ENCODE data around the gene CLEC16A.

Gene CLEC16A

GRCh38 chr16:11007714-11008280 is 63.4 kb downstream of the CLEC16A start:
- TF ChIP-seq POLR2A (IDR thresholded peaks at IDR 0.05; ENCODE audit: low read depth, low read length) (no peak), TAF1 (IDR thresholded peaks at IDR 0.05; ENCODE audit: low read depth, low read length) (no peak), SPI1 (IDR thresholded peaks at IDR 0.05; ENCODE audit: low read depth, low read length) (no peak), POLR2AphosphoS5 (IDR thresholded peaks at IDR 0.05; ENCODE audit: low read depth, low read length) (no peak), PAX5 (IDR thresholded peaks at IDR 0.05; ENCODE audit: insufficient read depth, low read length, severe bottlenecking) (no peak), POU2F2 (IDR thresholded peaks at IDR 0.05; ENCODE audit: low read depth, low read length) (no peak)
- FAIRE-seq (no peak), DNase-seq (ENCODE audit: insufficient read length, low spot score) (no peak)

- FAIRE-seq (no peak), DNase-seq (ENCODE audit: insufficient read length, low spot score) (no peak)
- TF ChIP-seq PAX5 (IDR thresholded peaks at IDR 0.05; ENCODE audit: insufficient read depth, low read length, severe bottlenecking) (no peak), TAF1 (IDR thresholded peaks at IDR 0.05; ENCODE audit: low read depth, low read length) (no peak), POLR2AphosphoS5 (IDR thresholded peaks at IDR 0.05; ENCODE audit: low read depth, low read length) (no peak), POU2F2 (IDR thresholded peaks at IDR 0.05; ENCODE audit: low read depth, low read length) (no peak), SPI1 (IDR thresholded peaks at IDR 0.05; ENCODE audit: low read depth, low read length) (no peak), POLR2A (IDR thresholded peaks at IDR 0.05; ENCODE audit: low read depth, low read length) (no peak)
These were observed 64.8 kb downstream of the CLEC16A start for GRCh38 chr16:11009027-11009755.

- DNase-seq (ENCODE audit: insufficient read length, low spot score) (no peak), FAIRE-seq (no peak)
- TF ChIP-seq SPI1 (IDR thresholded peaks at IDR 0.05; ENCODE audit: low read depth, low read length) (no peak), POLR2AphosphoS5 (IDR thresholded peaks at IDR 0.05; ENCODE audit: low read depth, low read length) (no peak), POU2F2 (IDR thresholded peaks at IDR 0.05; ENCODE audit: low read depth, low read length) (no peak), POLR2A (IDR thresholded peaks at IDR 0.05; ENCODE audit: low read depth, low read length) (no peak)
These were observed 66.3 kb downstream of the CLEC16A start for GRCh38 chr16:11010575-11011221.

GRCh38 chr16:11011326-11011725 is 67.0 kb downstream of the CLEC16A start:
- FAIRE-seq (no peak), DNase-seq (ENCODE audit: insufficient read length, low spot score) (no peak)
- no peak for TF ChIP-seq PAX5 (IDR thresholded peaks at IDR 0.05; ENCODE audit: insufficient read depth, low read length, severe bottlenecking)
- no peak for TF ChIP-seq TAF1 (IDR thresholded peaks at IDR 0.05; ENCODE audit: low read depth, low read length)
- no peak for TF ChIP-seq POU2F2 (IDR thresholded peaks at IDR 0.05; ENCODE audit: low read depth, low read length)
- no peak for TF ChIP-seq POLR2A (IDR thresholded peaks at IDR 0.05; ENCODE audit: low read depth, low read length)
- no peak for TF ChIP-seq POLR2AphosphoS5 (IDR thresholded peaks at IDR 0.05; ENCODE audit: low read depth, low read length)
- TF ChIP-seq SPI1 (IDR thresholded peaks at IDR 0.05; ENCODE audit: low read depth, low read length): no peak

DNA sequence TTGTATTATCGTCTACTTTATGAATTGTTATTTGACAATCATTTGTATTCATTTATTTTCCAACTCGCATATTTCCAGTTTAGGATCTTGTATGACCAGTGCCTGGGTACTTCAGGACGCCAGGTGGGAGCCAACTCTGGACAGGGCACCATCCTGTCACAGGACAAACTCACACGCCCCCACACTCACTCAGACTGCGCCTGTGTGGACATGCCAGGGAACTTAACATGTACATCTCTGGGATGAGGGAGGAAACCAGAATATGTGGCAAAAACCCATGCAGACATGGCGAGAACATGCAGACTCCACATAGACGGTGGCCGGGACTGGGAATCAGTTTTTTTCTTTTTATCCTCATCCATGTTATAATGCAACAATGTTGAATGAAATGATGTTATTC is 68.5 kb downstream of the CLEC16A start:
- FAIRE-seq (no peak), DNase-seq (ENCODE audit: insufficient read length, low spot score) (no peak)
- no peak for TF ChIP-seq TAF1 (IDR thresholded peaks at IDR 0.05; ENCODE audit: low read depth, low read length)
- no peak for TF ChIP-seq POLR2A (IDR thresholded peaks at IDR 0.05; ENCODE audit: low read depth, low read length)
- TF ChIP-seq POU2F2 (IDR thresholded peaks at IDR 0.05; ENCODE audit: low read depth, low read length): no peak
- TF ChIP-seq POLR2AphosphoS5 (IDR thresholded peaks at IDR 0.05; ENCODE audit: low read depth, low read length): no peak

- no peak for FAIRE-seq
- TF ChIP-seq POLR2A (IDR thresholded peaks at IDR 0.05; ENCODE audit: low read depth, low read length) (no peak), POU2F2 (IDR thresholded peaks at IDR 0.05; ENCODE audit: low read depth, low read length) (no peak), SPI1 (IDR thresholded peaks at IDR 0.05; ENCODE audit: low read depth, low read length) (no peak), POLR2AphosphoS5 (IDR thresholded peaks at IDR 0.05; ENCODE audit: low read depth, low read length) (no peak), TAF1 (IDR thresholded peaks at IDR 0.05; ENCODE audit: low read depth, low read length) (no peak), PAX5 (IDR thresholded peaks at IDR 0.05; ENCODE audit: insufficient read depth, low read length, severe bottlenecking) (no peak)
These were observed 69.8 kb downstream of the CLEC16A start for GRCh38 chr16:11014136-11014535.

DNA sequence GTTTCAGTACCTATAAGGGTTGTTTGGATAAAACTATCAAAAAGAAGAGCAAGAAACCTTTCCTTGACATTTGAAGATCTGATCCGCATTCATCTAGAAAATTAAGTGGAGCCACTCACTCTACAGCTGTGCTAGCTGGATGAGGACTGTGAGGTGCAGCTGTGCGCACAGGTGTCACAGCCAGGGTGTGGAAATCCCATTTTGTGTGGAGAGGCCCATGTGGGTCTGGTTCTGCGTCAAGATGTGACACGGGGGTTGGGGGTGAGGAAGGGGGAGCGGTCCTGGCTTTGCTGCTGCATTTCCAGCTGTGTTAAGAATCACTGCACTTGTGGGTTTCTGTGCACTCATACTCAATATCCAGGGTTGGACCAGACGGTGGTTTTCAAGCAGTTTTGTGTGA is 70.7 kb downstream of the CLEC16A start:
- no peak for FAIRE-seq
- no peak for TF ChIP-seq POLR2AphosphoS5 (IDR thresholded peaks at IDR 0.05; ENCODE audit: low read depth, low read length)
- no peak for TF ChIP-seq TAF1 (IDR thresholded peaks at IDR 0.05; ENCODE audit: low read depth, low read length)
- TF ChIP-seq PAX5 (IDR thresholded peaks at IDR 0.05; ENCODE audit: insufficient read depth, low read length, severe bottlenecking): no peak
- TF ChIP-seq POLR2A (IDR thresholded peaks at IDR 0.05; ENCODE audit: low read depth, low read length): no peak
- no peak for TF ChIP-seq POU2F2 (IDR thresholded peaks at IDR 0.05; ENCODE audit: low read depth, low read length)
- TF ChIP-seq SPI1 (IDR thresholded peaks at IDR 0.05; ENCODE audit: low read depth, low read length): no peak
- no peak for DNase-seq (ENCODE audit: insufficient read length, low spot score)

More at GRCh38 chr16:11014136-11014535, 69.8 kb downstream of the CLEC16A start:
- no peak for DNase-seq (ENCODE audit: insufficient read length, low spot score)

DNA sequence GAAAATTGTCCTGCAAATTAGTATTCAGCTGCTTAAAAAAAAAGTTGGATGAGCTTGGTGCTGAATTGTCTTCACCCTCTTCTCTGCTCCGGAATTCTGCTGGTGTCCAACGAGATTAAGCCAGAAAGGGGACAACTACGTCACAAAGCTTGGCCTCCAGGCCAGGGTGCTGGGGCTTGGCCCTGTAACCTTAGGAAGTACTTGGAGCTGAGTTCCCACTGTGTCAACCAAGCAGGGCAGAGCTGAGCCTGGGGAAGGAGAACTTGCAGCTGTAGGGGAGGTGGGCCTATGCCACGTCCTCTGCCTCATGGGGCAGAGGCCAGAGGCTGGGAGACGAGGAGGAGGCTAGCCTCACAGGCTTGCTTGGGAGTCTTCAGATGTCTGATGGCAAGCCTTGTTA is 71.2 kb downstream of the CLEC16A start:
- TF ChIP-seq POLR2AphosphoS5 (IDR thresholded peaks at IDR 0.05; ENCODE audit: low read depth, low read length) (no peak), SPI1 (IDR thresholded peaks at IDR 0.05; ENCODE audit: low read depth, low read length) (no peak), PAX5 (IDR thresholded peaks at IDR 0.05; ENCODE audit: insufficient read depth, low read length, severe bottlenecking) (no peak), POU2F2 (IDR thresholded peaks at IDR 0.05; ENCODE audit: low read depth, low read length) (no peak), POLR2A (IDR thresholded peaks at IDR 0.05; ENCODE audit: low read depth, low read length) (no peak), TAF1 (IDR thresholded peaks at IDR 0.05; ENCODE audit: low read depth, low read length) (no peak)
- no peak for DNase-seq (ENCODE audit: insufficient read length, low spot score)
- no peak for FAIRE-seq

DNA sequence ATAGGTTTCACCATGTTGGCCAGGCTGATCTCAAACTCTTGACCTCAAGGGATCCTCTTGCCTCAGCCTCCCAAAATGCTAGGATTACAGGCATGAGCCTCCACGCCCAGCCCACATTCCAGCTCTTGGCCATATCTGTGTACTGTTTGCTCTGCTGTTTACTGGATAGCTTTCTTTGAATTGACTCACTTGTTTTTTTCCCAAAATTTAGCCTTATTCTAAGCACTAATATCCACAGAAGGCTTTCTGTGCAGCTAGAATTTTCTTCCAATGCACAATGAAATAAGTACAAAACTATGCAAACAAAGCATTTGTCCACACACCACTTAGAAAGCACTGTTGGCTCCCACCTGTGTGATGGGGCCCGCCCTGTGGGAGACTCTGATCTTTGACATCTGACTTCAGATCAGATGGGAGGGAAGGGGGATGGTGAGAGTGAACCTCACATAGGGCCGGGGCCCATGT is 72.2 kb downstream of the CLEC16A start:
- FAIRE-seq (no peak), DNase-seq (ENCODE audit: insufficient read length, low spot score) (no peak)
- TF ChIP-seq POU2F2 (IDR thresholded peaks at IDR 0.05; ENCODE audit: low read depth, low read length) (no peak), POLR2AphosphoS5 (IDR thresholded peaks at IDR 0.05; ENCODE audit: low read depth, low read length) (no peak), PAX5 (IDR thresholded peaks at IDR 0.05; ENCODE audit: insufficient read depth, low read length, severe bottlenecking) (no peak), POLR2A (IDR thresholded peaks at IDR 0.05; ENCODE audit: low read depth, low read length) (no peak), SPI1 (IDR thresholded peaks at IDR 0.05; ENCODE audit: low read depth, low read length) (no peak), TAF1 (IDR thresholded peaks at IDR 0.05; ENCODE audit: low read depth, low read length) (no peak)

All from GM12891 (cell line).